ENCODE measurements around the gene RRBP1. TPM values are rescaled to one million over a fixed set of nuclear protein-coding genes. Genes with fewer than 3 reads are reported as not detected.

The RRBP1 gene
- total and polyA plus RNA-seq, 2 donors (not counting 3 experiments of a cell fraction or from before 2014, with no cell fraction given) = 50.3 to 236 TPM

GRCh38 chr20:17626217-17627007 lies 55.6 kb downstream of the RRBP1 start:
- H3K79me2 ChIP-seq (ENCODE audit: control insufficient read depth, insufficient read depth, low read length) = no peaks in the 10 kb centered on the region
- DNase-seq (ENCODE audit: low read depth, low spot score) (no peak), FAIRE-seq (no peak)
- no peak overlapping the region for H2AFZ ChIP-seq (ENCODE audit: low read depth, low read length)
- ChIA-PET CTCF (interaction anchor here (0.9 to 1.7 kb wide), 3 partner anchors 90 to 313 kb away, joined by 3 to 6 read pairs (median 3); no protein-coding TSS in a partner anchor), POLR2A (no interaction called here)
- H3K4me2 ChIP-seq (ENCODE audit: insufficient read depth, low read length) = no peak overlapping the region
- no peaks in the 10 kb centered on the region for H3K4me1 ChIP-seq (ENCODE audit: control insufficient read depth, extremely low read depth, insufficient read depth, low read length)
- H3K27ac ChIP-seq (ENCODE audit: insufficient read depth, low read depth, low read length) = no peak overlapping the region
- peaks cover 13 to 92% of the 10 kb centered on the region in 2 experiments for H3K36me3 ChIP-seq (ENCODE audit: control insufficient read depth in 2 of 2, extremely low read depth in 1 of 2, insufficient read depth in 2 of 2, low read length in 2 of 2)
- dilution Hi-C loops (cut with MboI; ENCODE audit: extremely low pct_ligation_motif_present, low sequenced_read_pairs) = no loop called here
- TF ChIP-seq POLR2A (IDR thresholded peaks at IDR 0.05; ENCODE audit: low read depth, low read length) (no peak), FOS (IDR thresholded peaks at IDR 0.05; ENCODE audit: borderline replicate concordance, insufficient read depth, low read length) (no peak), POLR2AphosphoS5 (IDR thresholded peaks at IDR 0.05; ENCODE audit: insufficient read depth, low read depth, low read length) (no peak)
- intact Hi-C loops (cut with micrococcal nuclease) = no loop called here
- H3K9ac ChIP-seq (replicated peaks; ENCODE audit: extremely low read depth, insufficient read depth, low read length) = no peak overlapping the region
- H4K20me1 ChIP-seq (replicated peaks; ENCODE audit: control insufficient read depth, extremely low read depth, insufficient read depth, low read length) = no peaks in the 10 kb centered on the region
- no peaks in the 10 kb centered on the region for H3K27me3 ChIP-seq (ENCODE audit: control insufficient read depth in 2 of 2, insufficient read depth in 2 of 2, low read length in 2 of 2)
- no peaks in the 10 kb centered on the region for H3K9me1 ChIP-seq (replicated peaks; ENCODE audit: control insufficient read depth, extremely low read depth, insufficient read depth, low read length)
- no TSS peak for BruUV-seq (replicated peaks)
- no peaks in the 10 kb centered on the region for H3K9me3 ChIP-seq (replicated peaks; ENCODE audit: control insufficient read depth, insufficient read depth, low read length)
- H3K4me3 ChIP-seq (replicated peaks in 1 of 3; ENCODE audit: insufficient read depth in 1 of 3, low read depth in 1 of 3, low read length in 3 of 3) = no peak overlapping the region

GRCh38 chr20:17625246-17626051 lies 56.6 kb downstream of the RRBP1 start:
- ChIA-PET POLR2A (no interaction called here), CTCF (interaction anchor here (0.9 to 1.7 kb wide), 2 partner anchors 89 to 121 kb away, joined by 3 to 6 read pairs; no protein-coding TSS in a partner anchor)
- intact Hi-C loops (cut with micrococcal nuclease) (no loop called here), dilution Hi-C loops (cut with MboI; ENCODE audit: extremely low pct_ligation_motif_present, low sequenced_read_pairs) (no loop called here)
- TF ChIP-seq POLR2AphosphoS5 (IDR thresholded peaks at IDR 0.05; ENCODE audit: insufficient read depth, low read depth, low read length) = no peak
- TF ChIP-seq GATA2 (IDR thresholded peaks at IDR 0.05; ENCODE audit: insufficient read depth, insufficient read length, low read depth, low read length) = no peak
- TF ChIP-seq CTCF (IDR thresholded peaks at IDR 0.05; ENCODE audit: extremely low read depth in 1 of 2, insufficient read depth in 1 of 2, low read depth in 1 of 2, low read length in 2 of 2) = no peak
- no peak for TF ChIP-seq FOS (IDR thresholded peaks at IDR 0.05; ENCODE audit: borderline replicate concordance, insufficient read depth, low read length)
- no peak for TF ChIP-seq MAX (IDR thresholded peaks at IDR 0.05; ENCODE audit: insufficient read depth, insufficient read length)
- no peak for TF ChIP-seq JUN (IDR thresholded peaks at IDR 0.05; ENCODE audit: borderline replicate concordance, insufficient read depth, insufficient read length, low read depth)
- no peak for TF ChIP-seq EZH2 (IDR thresholded peaks at IDR 0.05; ENCODE audit: borderline replicate concordance, low read depth, low read length, severe bottlenecking)
- TF ChIP-seq MYC (IDR thresholded peaks at IDR 0.05; ENCODE audit: low read depth, low read length) = no peak
- no peak for TF ChIP-seq POLR2A (IDR thresholded peaks at IDR 0.05; ENCODE audit: low read depth, low read length)
- no peak for DNase-seq (ENCODE audit: low read depth, low spot score)
- Histone ChIP-seq H2AFZ (ENCODE audit: low read depth, low read length) (no peak overlapping the region), H3K4me1 (ENCODE audit: control insufficient read depth, extremely low read depth, insufficient read depth, low read length) (no peaks in the 10 kb centered on the region), H3K4me2 (ENCODE audit: insufficient read depth, low read length) (no peak overlapping the region), H3K79me2 (ENCODE audit: control insufficient read depth, insufficient read depth, low read length) (no peaks in the 10 kb centered on the region), H3K27me3 (ENCODE audit: control insufficient read depth in 2 of 2, insufficient read depth in 2 of 2, low read length in 2 of 2) (no peaks in the 10 kb centered on the region), H3K9me1 (replicated peaks; ENCODE audit: control insufficient read depth, extremely low read depth, insufficient read depth, low read length) (no peaks in the 10 kb centered on the region), H3K9me3 (replicated peaks; ENCODE audit: control insufficient read depth, insufficient read depth, low read length) (no peaks in the 10 kb centered on the region), H3K4me3 (replicated peaks in 1 of 3; ENCODE audit: insufficient read depth in 1 of 3, low read depth in 1 of 3, low read length in 3 of 3) (no peak overlapping the region), H3K9ac (replicated peaks; ENCODE audit: extremely low read depth, insufficient read depth, low read length) (no peak overlapping the region), H4K20me1 (replicated peaks; ENCODE audit: control insufficient read depth, extremely low read depth, insufficient read depth, low read length) (no peaks in the 10 kb centered on the region), H3K36me3 (ENCODE audit: control insufficient read depth in 2 of 2, extremely low read depth in 1 of 2, insufficient read depth in 2 of 2, low read length in 2 of 2) (peaks cover 12 to 93% of the 10 kb centered on the region in 2 experiments), H3K27ac (ENCODE audit: insufficient read depth, low read depth, low read length) (no peak overlapping the region)
- no TSS peak for BruUV-seq (replicated peaks)
- FAIRE-seq = no peak
